Mesothelial cell of epicardium (in vitro differentiated cells): ENCODE measurements around the gene NTSR2. TPM values are rescaled to one million over a fixed set of nuclear protein-coding genes. Genes with fewer than 3 reads are reported as not detected.

ENCODE experiments used
- DNase-seq, 2 experiments: peaks; one replicate each; pipeline ENCODE4 v3.0.0; 2021; ENCODE audit warnings: low spot score in 2 of 2; ENCODE audit not compliant: unreplicated experiment in 2 of 2
- H3K27ac Mint-ChIP-seq: 2 replicates; pipeline ENCODE4 v1.8.0; 2021; ENCODE audit warnings: mixed read lengths
- H3K27me3 Mint-ChIP-seq: 2 replicates; pipeline ENCODE4 v1.8.0; 2021; ENCODE audit warnings: low read depth, mixed read lengths
- H3K36me3 Mint-ChIP-seq: 2 replicates; pipeline ENCODE4 v1.8.0; 2021; ENCODE audit warnings: mixed read lengths
- H3K4me1 Mint-ChIP-seq: 2 replicates; pipeline ENCODE4 v1.8.0; 2021; ENCODE audit warnings: mixed read lengths
- H3K4me3 Mint-ChIP-seq: 2 replicates; pipeline ENCODE4 v1.8.0; 2021; ENCODE audit warnings: mild to moderate bottlenecking, moderate library complexity, mixed read lengths
- H3K9me3 Mint-ChIP-seq: 2 replicates; pipeline ENCODE4 v1.8.0; 2021; ENCODE audit warnings: mixed read lengths
- CTCF ChIP-seq: fragments of 200-600 bp; sonication (generic); IDR thresholded peaks from one replicate; pipeline ENCODE4 v1.5.0; 2021; ENCODE audit warnings: antibody characterized with exemption; ENCODE audit not compliant: unreplicated experiment
- total RNA-seq: library from RNA; stranded (reverse); gene quantifications from 3 replicates; pipeline ENCODE4 v1.2.1, GENCODE V29; 2021

NTSR2 gene
- total RNA-seq, 1 donor from 2014 or later: not detected

GRCh38 chr2:11634584-11634983 lies 35.4 kb downstream of the NTSR2 start:
- Mint-ChIP-seq H3K27me3 (no peaks in the 10 kb centered on the region), H3K9me3 (no peaks in the 10 kb centered on the region), H3K27ac (no peak overlapping the region), H3K4me3 (no peak overlapping the region), H3K4me1 (no peaks in the 10 kb centered on the region), H3K36me3 (peaks cover 18% of the 10 kb centered on the region)
- no peak for TF ChIP-seq CTCF
- DNase-seq: no peak

- no peak for DNase-seq
- H3K4me1 Mint-ChIP-seq: no peaks in the 10 kb centered on the region
- H3K36me3 Mint-ChIP-seq: peaks cover 14% of the 10 kb centered on the region
- no peak overlapping the region for H3K4me3 Mint-ChIP-seq
- no peak for TF ChIP-seq CTCF
- no peaks in the 10 kb centered on the region for H3K9me3 Mint-ChIP-seq
- no peak overlapping the region for H3K27ac Mint-ChIP-seq
- no peaks in the 10 kb centered on the region for H3K27me3 Mint-ChIP-seq
Measured at GRCh38 chr2:11633923-11634478, 36.0 kb downstream of the NTSR2 start.

GRCh38 chr2:11631462-11631861 lies 38.5 kb downstream of the NTSR2 start:
- Mint-ChIP-seq H3K4me1 (no peaks in the 10 kb centered on the region), H3K27me3 (no peaks in the 10 kb centered on the region), H3K9me3 (peaks cover 3% of the 10 kb centered on the region), H3K4me3 (no peak overlapping the region), H3K36me3 (peaks cover 30% of the 10 kb centered on the region), H3K27ac (no peak overlapping the region)
- no peak for DNase-seq
- no peak for TF ChIP-seq CTCF

GRCh38 chr2:11630855-11631254 lies 39.1 kb downstream of the NTSR2 start:
- Mint-ChIP-seq H3K36me3 (peaks cover 34% of the 10 kb centered on the region), H3K9me3 (peaks cover 3% of the 10 kb centered on the region), H3K27me3 (no peaks in the 10 kb centered on the region), H3K4me1 (no peaks in the 10 kb centered on the region), H3K27ac (no peak overlapping the region), H3K4me3 (no peak overlapping the region)
- TF ChIP-seq CTCF: no peak
- DNase-seq: no peak

GRCh38 chr2:11629851-11630250 lies 40.1 kb downstream of the NTSR2 start:
- peaks cover 43% of the 10 kb centered on the region for H3K36me3 Mint-ChIP-seq
- no peak for DNase-seq
- H3K4me3 Mint-ChIP-seq: no peak overlapping the region
- peaks cover 3% of the 10 kb centered on the region for H3K9me3 Mint-ChIP-seq
- no peak overlapping the region for H3K27ac Mint-ChIP-seq
- H3K27me3 Mint-ChIP-seq: no peaks in the 10 kb centered on the region
- TF ChIP-seq CTCF: no peak
- H3K4me1 Mint-ChIP-seq: no peaks in the 10 kb centered on the region

- peaks cover 3% of the 10 kb centered on the region for H3K9me3 Mint-ChIP-seq
- TF ChIP-seq CTCF: no peak
- no peak overlapping the region for H3K27ac Mint-ChIP-seq
- no peak overlapping the region for H3K4me3 Mint-ChIP-seq
- H3K27me3 Mint-ChIP-seq: no peaks in the 10 kb centered on the region
- no peak for DNase-seq
- peaks cover 43% of the 10 kb centered on the region for H3K36me3 Mint-ChIP-seq
- no peaks in the 10 kb centered on the region for H3K4me1 Mint-ChIP-seq
Measured at GRCh38 chr2:11629215-11629614, 40.8 kb downstream of the NTSR2 start.
